ENCODE results near the gene EML1.

Gene EML1

GRCh38 chr14:99976681-99977080 is 183.5 kb downstream of the EML1 start:
- DNase-seq (ENCODE audit: low read depth in 1 of 2, low spot score in 1 of 2) = no peak
- H3K27me3 ChIP-seq (ENCODE audit: insufficient read depth, poor library complexity, severe bottlenecking) = no peaks in the 10 kb centered on the region
- no peak overlapping the region for H3K4me3 ChIP-seq (replicated peaks; ENCODE audit: insufficient read depth, low read length)
- TF ChIP-seq SPI1 (IDR thresholded peaks at IDR 0.05; ENCODE audit: borderline replicate concordance, low read depth) (no peak), CTCF (IDR thresholded peaks at IDR 0.05; ENCODE audit: insufficient read depth, low read length) (no peak), GABPA (IDR thresholded peaks at IDR 0.05; ENCODE audit: low read depth) (no peak), POLR2AphosphoS5 (IDR thresholded peaks at IDR 0.05; ENCODE audit: low read depth) (no peak), REST (IDR thresholded peaks at IDR 0.05; ENCODE audit: insufficient replicate concordance, low read depth) (no peak)
- H3K27ac ChIP-seq (replicated peaks) = no peak overlapping the region

- TF ChIP-seq GABPA (IDR thresholded peaks at IDR 0.05; ENCODE audit: low read depth) (no peak), REST (IDR thresholded peaks at IDR 0.05; ENCODE audit: insufficient replicate concordance, low read depth) (no peak), POLR2AphosphoS5 (IDR thresholded peaks at IDR 0.05; ENCODE audit: low read depth) (no peak), CTCF (IDR thresholded peaks at IDR 0.05; ENCODE audit: insufficient read depth, low read length) (no peak), SPI1 (IDR thresholded peaks at IDR 0.05; ENCODE audit: borderline replicate concordance, low read depth) (no peak)
- H3K27ac ChIP-seq (replicated peaks) = no peak overlapping the region
- H3K27me3 ChIP-seq (ENCODE audit: insufficient read depth, poor library complexity, severe bottlenecking) = no peaks in the 10 kb centered on the region
- no peak for DNase-seq (ENCODE audit: low read depth in 1 of 2, low spot score in 1 of 2)
- H3K4me3 ChIP-seq (replicated peaks; ENCODE audit: insufficient read depth, low read length) = no peak overlapping the region
Measured at GRCh38 chr14:99980299-99980698, 187.1 kb downstream of the EML1 start.

GRCh38 chr14:99981806-99982205 is 188.6 kb downstream of the EML1 start:
- H3K4me3 ChIP-seq (replicated peaks; ENCODE audit: insufficient read depth, low read length) = no peak overlapping the region
- no peak for DNase-seq (ENCODE audit: low read depth in 1 of 2, low spot score in 1 of 2)

More at GRCh38 chr14:99981806-99982205, 188.6 kb downstream of the EML1 start:
- Histone ChIP-seq H3K27me3 (ENCODE audit: insufficient read depth, poor library complexity, severe bottlenecking) (no peaks in the 10 kb centered on the region), H3K27ac (replicated peaks) (no peak overlapping the region)
- TF ChIP-seq CTCF (IDR thresholded peaks at IDR 0.05; ENCODE audit: insufficient read depth, low read length) = no peak
- no peak for TF ChIP-seq GABPA (IDR thresholded peaks at IDR 0.05; ENCODE audit: low read depth)
- TF ChIP-seq POLR2AphosphoS5 (IDR thresholded peaks at IDR 0.05; ENCODE audit: low read depth) = no peak
- no peak for TF ChIP-seq SPI1 (IDR thresholded peaks at IDR 0.05; ENCODE audit: borderline replicate concordance, low read depth)
- TF ChIP-seq REST (IDR thresholded peaks at IDR 0.05; ENCODE audit: insufficient replicate concordance, low read depth) = no peak
